GM18867 (cell line): ENCODE results near the gene PTPRH.

Experiments
- ATAC-seq: cut with Tn5 transposase; IDR thresholded peaks from one replicate; pipeline ENCODE4 v1.9.1; 2021; ENCODE audit warnings: mild to moderate bottlenecking, moderate library complexity; ENCODE audit not compliant: unreplicated experiment

PTPRH gene, protein sequence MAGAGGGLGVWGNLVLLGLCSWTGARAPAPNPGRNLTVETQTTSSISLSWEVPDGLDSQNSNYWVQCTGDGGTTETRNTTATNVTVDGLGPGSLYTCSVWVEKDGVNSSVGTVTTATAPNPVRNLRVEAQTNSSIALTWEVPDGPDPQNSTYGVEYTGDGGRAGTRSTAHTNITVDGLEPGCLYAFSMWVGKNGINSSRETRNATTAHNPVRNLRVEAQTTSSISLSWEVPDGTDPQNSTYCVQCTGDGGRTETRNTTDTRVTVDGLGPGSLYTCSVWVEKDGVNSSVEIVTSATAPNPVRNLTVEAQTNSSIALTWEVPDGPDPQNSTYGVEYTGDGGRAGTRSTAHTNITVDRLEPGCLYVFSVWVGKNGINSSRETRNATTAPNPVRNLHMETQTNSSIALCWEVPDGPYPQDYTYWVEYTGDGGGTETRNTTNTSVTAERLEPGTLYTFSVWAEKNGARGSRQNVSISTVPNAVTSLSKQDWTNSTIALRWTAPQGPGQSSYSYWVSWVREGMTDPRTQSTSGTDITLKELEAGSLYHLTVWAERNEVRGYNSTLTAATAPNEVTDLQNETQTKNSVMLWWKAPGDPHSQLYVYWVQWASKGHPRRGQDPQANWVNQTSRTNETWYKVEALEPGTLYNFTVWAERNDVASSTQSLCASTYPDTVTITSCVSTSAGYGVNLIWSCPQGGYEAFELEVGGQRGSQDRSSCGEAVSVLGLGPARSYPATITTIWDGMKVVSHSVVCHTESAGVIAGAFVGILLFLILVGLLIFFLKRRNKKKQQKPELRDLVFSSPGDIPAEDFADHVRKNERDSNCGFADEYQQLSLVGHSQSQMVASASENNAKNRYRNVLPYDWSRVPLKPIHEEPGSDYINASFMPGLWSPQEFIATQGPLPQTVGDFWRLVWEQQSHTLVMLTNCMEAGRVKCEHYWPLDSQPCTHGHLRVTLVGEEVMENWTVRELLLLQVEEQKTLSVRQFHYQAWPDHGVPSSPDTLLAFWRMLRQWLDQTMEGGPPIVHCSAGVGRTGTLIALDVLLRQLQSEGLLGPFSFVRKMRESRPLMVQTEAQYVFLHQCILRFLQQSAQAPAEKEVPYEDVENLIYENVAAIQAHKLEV

DNA sequence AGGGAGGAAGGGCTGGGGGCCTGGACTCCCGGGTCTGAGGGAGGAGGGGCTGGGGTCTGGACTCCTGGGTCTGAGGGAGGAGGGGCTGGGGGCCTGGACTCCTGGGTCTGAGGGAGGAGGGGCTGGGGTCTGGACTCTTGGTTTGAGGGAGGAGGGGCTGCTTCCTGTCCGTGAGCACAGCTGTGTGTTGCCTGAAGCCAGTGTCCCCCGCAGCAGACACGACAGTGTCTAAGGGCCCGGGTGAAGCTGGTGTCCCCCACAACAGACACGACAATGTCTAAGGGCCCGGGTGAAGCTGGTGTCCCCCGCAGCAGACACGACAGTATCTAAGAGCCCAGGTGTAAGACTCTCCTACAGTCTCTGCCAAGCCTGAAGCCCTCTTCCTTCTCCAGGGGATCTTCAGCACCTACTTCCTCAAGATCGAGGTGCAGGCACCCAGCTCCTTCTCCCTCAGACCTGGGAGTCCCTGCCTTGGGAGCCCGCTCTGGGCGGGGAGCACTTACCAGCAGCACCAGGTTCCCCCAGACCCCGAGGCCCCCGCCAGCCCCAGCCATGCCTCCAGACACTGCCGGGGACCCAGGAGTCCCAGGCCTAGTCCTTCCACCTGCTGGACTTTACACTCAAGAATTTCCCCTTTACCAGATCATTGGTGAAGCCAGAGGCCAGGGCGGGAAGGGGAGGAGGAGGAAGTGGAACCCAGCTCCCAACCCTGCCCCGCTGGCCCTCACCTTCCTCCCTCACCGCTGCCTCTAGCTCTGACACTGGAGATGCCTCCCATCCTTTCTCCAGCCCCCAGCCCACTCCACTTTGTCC, at the start of gene PTPRH:
Gene PTPRH, minus strand, starts transcription at position 622 of the 813 bp plus-strand sequence. Its CDS starts 68 bp downstream, at position 554.
- no peak for ATAC-seq

DNA sequence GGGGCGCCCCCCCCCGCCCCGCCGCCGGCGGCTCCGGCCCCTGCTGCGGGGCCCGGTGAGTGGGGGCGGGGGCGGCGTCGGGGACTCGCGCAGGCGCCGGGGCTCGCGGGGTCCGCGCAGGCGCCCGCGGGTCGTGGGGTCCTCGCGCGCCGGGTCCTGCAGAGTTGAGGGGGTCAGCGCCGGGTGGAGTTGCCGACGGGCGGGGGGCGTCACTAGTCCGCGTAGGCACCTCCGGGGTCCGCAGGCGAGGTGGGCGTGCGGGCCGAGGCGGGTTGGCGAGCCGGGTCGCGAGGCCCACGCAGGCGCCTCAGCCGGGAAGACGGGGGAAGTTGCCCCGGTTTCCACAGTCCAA, 49.2 kb upstream of the PTPRH start:
- ATAC-seq = peak; percentile 19

DNA sequence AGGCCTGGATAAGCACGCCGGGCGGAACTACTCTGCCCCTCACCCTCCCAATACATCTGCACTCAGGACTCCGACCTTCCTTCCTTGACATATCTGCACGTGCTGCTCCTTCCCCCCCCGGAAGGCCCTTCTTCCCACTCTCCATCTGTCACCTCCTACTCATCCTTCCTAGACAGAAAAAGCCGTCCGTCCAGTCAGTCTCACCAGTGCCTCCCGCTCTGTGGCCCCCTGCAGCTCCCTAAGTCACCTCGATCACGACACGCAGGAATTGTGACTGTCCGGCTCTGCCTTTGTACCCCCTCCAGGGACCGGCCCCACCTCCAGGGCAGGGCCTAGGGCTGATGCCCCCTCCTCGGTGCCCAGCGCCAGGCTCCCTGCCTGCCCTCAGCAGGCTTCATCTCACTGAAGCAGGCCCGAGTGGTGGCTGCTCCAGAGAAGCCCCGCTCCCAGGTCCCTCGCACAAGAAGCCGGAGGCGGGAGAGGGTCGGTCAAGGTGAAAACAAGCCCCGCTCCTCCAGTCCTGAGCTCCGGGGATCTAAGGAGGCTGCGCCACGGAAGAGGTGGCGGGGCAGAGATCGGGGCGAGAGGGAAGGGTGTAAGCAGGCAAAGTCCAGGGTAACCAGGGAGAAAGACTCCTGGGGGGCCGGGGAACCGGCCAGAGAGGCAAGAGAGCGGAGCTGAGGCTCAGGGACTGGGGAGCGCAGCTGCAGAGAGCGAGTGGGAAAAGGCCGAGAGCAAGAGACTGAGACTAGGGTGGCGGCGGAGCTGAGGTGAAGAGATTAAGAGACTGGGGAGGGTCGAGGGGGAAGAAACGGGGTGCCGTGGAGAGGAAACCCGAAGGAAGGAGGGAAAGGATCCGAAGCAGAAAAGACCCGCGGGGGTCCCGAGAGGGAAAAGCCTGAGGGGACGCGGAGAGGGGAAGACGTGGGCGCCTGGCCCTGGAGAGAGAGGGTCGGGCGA, 48.4 kb upstream of the PTPRH start:
- ATAC-seq = no peak

DNA sequence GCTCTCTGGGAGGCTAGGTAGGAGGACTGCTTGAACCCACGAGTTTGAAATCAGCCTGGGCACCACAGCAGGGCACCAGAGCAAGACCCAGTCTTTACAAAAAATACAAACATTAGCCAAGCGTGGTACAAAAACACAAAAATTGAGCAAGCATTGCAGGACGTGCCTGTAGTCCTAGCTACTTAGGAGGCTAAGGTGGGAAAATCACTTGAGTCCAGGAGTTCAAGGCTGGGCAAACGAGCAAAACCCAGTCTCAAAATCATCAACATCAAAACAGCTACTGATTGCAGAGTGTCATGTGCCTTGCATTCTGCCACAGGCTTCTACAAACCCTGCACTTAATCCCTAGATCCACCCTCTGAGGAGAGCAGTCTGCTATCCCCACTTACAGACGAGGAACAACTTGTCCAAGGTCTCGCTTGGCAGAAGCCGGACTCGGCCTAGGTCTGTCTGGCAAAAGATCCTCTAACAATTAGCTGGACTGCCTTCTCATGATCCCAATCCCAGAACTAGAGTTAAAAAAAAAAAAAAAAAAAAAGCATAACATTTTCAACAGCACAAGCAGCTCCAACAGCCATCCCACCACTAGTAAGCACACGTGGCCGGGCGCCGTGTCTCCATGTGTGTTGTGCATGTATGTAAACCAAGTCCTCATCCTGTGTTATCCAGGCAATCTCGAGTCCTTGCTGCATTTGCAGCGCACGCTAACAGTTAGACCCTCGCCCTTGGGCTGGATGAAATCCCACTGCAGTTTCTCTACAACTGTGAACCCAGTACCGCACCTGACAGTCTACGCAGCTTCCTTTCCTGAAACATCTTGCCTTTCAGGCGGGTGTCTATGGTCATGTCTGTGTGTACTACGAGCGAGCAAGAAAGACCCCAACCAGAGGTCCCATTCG, 47.5 kb upstream of the PTPRH start:
- ATAC-seq = no peak

DNA sequence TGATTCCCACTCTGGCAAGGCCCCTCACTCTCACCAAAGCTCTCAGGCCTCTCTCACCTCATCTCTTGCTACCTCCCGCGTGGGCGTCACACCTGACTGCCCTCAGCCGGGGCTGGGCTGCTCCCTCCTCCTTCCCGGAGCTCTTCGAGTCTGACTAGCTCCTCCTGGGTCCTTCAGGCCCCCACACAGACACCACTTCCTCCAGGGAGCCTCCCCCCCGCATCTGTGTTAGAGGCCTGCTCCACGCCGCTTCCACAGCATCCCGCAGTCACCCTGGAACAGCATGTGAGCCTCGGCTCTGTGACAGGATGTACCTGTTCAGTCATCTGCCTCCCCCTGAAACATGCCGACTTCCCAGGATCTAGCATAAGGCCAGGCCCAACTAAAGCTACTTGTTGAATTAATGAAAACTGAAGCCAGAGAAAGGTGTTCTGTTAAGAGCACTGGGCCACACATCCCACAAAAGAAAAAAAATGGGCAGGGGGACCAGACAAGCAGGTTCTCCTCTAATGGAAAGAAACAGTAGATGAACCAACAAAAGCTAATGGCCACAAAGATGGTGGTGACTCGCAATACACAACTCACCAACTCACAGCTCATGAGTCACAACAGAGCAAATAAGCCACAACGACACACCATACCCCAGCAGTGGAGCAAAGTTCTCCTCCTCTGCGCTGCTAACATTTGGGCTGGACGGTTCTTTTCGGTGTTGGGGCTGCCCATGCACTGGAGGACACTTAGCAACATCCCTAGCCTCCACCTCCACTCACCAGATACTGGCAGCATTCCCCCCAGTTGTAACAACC, 46.5 kb upstream of the PTPRH start:
- no peak for ATAC-seq

DNA sequence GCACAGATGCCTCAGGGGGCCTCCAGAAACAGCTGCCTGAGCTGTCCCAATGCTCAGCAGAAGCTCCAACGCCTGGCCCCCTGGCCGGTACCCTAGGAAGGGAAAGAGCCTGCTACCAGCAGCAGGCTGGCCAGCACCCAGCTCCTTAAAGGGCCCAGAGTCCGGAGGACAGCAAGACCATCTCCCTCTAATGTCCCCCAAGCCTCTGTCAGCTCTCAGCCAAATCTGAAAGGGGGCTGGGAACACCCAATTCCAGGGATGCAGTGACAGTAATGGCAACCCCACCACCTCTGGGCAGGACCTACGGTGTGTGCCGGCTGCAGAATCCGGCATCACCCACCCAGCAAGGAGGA, 45.3 kb upstream of the PTPRH start:
- no peak for ATAC-seq

DNA sequence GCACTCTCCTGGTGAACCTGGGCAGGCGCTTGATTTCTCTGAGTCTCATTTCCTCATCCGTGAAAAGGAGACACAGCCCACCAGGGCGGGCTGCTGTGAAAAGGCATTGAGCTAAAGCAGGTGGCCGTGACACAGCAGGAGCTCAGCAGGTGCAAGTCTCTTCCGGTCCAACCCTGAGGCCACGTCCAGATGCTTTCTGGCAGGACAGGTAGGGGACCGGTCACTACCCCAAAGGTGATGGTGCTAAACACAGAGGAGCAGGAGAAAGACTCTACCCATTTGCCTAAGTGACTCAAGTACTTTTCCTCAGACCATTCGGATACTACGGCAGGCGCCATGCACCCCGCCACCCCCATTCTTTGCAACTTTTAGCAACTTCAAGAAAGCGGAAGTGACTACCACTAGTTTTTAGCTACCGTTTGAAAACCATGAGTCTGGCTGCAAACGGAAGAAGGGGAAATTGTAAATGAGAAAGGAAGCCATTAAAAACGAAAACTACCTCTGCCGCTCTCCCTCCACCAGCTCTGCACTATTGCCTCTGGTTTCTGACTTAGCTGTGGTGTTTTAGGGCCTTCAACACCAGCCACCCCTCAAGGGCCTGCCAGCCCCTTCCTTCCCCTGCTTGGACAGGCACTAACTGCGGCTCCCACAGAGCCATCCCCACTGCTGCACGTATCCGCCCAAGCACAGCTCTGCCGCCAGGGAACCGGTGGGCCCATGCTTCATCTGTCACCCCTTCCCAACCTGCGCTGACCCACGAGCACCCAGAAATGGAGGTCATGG, 44.7 kb upstream of the PTPRH start:
- peak; percentile 38 for ATAC-seq

DNA sequence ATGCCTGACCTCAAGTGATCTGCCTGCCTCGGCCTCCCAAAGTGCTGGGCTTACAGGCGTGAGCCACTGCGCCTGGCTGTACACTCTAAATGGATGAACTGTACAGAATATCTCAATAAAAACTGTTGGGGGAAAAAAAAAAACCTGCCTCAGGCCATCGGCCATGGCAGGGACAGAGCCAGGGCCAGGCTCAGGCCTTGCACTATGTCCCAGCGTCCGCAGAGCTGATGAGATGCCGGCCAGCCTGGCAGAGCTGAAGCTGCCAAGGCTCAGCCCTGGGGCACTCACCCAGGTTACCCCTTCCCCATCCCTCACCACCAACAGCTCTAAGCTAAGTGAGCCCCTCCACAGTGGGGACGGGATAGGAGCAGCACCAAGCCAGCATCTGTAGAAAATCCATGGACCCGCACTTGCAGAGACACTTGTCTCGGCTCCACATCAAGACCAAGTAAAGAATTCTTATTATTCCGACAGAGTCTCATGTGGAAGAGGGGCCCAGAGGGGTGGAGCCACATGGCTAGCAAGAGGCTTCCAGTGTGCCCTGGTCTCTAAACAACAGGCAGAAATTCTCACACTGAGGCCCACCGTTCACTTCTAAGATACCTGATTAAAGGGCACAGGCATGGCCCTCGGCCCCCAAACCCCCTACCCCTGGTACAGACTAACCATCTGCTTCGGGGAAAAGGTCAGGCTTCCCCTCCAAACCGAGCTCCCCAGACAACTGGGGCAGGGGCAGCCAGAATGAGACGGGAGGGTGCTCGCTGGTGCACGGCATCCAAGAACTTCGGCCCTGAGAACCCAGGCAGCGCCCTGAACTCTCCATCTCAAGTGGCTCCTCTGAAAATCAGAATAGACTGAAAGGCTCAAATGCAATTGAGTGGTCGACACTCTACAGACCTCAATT, 43.7 kb upstream of the PTPRH start:
- peak; percentile 2 for ATAC-seq

DNA sequence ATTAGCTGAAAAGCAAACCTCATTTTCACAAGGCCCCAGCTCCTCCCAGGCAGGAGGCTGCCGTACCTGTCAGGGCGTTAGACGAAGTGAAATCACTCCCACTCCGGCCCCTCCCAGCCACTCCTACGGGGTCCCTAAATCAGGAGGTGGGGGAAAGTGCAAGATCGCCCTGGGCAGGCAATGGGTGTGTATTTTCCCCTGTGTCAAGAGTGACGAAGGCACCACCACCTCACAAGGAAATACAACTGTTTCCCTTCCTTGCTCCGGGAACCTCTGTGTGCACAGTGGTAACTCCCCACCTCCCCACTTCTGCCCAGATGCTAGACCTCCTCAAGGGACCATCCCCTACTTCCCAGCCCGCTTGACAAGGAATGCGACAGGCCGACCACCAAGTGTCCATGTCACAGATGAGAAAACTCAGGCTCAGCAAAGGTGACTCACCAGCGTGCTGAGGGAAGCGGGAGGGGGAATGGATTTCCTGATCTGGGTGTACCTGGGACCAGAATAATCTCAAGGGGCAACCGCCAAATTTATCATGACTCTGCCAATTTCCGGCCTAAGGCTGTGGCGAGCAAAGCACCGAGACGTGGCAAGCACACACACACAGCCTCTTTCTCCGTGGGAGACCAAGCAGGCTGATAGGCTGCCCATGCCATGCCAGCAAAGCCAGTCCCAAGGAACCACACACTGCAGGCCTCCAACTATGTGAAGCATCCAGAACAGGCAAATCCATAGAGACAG, 42.2 kb upstream of the PTPRH start:
- no peak for ATAC-seq

DNA sequence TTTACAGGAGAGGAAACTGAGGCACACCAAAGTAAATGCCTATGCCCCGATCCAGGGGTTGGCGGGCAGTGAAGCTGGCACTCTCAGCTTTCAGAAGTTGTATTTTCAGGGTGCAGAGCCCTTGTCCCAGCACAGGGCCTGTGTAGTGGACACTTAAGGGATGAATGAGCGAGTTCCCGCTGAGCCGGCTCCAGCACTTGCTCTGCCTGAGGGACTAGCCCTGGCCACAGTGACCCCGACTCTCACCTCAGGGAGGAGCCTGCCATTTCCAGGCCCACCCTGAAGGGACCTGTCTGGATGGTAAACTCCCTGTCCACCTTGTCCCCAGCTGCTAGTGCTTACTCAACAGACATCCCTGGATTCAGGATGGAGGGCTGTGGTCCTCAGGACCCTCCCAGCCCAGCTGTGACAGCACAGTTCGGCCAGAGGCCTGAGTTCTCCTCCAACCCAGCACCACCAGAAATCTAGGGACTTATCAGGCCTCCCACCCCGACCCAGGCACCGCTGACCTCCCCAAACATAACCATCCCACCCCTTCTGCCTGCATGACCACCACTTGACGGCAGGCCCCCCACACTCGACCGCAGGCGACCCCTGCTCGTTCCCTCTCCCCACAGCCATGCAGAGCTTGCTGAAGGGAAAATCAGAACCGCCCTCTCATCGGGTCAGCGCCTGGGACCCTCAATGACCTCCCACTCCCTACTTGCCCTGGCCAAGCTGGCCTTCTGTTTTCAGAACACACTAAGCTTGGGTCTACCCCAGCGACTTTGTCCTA, 41.1 kb upstream of the PTPRH start:
- no peak for ATAC-seq

DNA sequence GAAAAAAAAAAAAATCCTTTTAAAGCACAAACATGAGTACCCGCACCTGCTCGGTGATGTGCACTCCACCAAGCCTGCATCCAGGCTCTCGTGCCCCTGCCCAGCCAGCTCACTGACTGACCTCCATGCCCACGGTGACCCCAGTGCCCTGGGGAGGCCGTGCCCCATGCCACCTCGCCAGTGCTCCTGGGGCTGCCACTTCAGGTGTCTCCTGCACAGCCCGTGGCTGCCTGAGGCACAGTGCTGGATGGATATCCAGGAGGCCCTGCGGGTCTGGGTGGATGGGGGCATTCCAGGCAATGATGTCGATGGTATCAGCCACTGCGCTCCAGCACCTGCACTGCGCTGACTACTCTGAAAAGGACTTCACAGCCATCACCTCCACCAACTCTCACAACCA, 40.5 kb upstream of the PTPRH start:
- no peak for ATAC-seq

DNA sequence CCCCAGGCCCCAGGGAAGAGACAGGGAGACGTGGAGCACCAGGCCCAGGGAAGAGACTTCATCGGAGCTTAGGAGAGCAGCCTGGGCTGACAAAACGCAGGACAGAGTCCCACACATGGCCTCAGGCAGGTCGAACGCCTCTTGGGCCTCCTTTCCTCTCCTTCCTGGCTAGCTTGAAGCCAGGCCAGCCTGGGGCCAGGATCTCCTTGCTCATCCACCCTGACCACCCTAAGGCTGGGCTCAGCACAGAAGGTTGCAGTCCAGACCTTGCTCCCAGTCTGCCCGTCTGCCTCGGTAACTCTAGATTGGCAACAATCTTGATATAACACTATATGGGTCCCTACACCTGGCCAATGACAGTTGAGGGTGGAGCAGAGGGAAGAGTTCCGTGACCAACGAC, 39.4 kb upstream of the PTPRH start:
- no peak for ATAC-seq

DNA sequence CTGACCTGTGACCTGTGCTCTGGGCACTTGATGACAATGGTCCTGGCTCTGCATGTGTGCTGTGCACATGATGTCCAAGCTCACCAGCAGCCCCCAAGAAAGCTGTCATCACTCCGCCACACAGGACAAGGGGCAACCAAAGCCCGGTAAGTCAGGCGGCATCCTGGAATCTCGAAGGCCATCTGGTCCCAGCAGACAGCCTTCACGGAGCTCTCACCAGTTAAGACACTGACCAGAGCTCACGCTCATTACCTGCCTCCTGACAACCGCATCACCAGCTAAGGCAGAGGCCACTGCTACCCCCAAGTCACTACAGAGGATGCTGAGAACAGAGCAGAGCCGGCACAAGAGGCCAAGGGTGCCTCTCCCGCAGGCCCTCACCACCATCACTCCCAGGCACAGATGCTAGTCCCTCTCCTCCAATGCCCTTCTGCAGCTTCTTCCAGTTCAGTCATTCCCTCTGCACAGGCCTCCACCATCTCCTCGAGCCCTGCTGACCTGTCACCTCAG, 38.9 kb upstream of the PTPRH start:
- ATAC-seq = no peak

DNA sequence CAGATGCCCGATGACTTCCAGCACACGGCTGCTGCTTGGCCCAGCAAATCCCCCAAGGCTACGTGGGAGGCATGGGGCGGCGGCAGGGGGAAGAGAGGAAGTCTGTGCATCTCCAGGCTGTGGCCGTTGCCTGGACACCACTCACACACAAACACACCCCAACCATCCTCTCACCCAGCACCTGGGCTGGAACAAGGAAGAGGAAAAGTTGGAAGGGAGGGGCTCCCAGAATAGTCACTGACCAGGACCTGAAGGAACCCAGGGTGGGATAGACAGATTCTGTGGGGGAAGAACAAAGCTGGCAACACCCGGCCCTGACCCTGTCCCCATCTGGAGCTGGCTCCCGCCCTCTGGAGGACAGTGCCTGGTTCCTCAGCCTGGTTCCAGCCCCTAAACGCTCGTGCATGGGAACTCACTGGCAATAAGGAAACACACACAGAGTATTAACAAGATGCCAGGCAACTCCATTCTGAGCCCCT, 38.4 kb upstream of the PTPRH start:
- ATAC-seq = no peak
